GM15510 (cell line): ENCODE results near the gene KLF6.

Source experiments
- POLR2A ChIP-seq: IDR thresholded peaks from 3 replicates; pipeline ENCODE4 v1.6.1; 2011; ENCODE audit warnings: borderline replicate concordance; ENCODE audit not compliant: insufficient read length; ENCODE audit errors: extremely low read depth

Gene KLF6

GRCh38 chr10:3820255-3820654, 35.2 kb upstream of the KLF6 start:
- no peak for TF ChIP-seq POLR2A

GRCh38 chr10:3816995-3817394, 32.0 kb upstream of the KLF6 start:
- TF ChIP-seq POLR2A: no peak

GRCh38 chr10:3814838-3815220, 29.8 kb upstream of the KLF6 start:
- TF ChIP-seq POLR2A: no peak

- TF ChIP-seq POLR2A: no peak
Measured at GRCh38 chr10:3813986-3814837, 29.2 kb upstream of the KLF6 start.

GRCh38 chr10:3813267-3813666, 28.3 kb upstream of the KLF6 start:
- TF ChIP-seq POLR2A: no peak

- no peak for TF ChIP-seq POLR2A
Measured at GRCh38 chr10:3812141-3812540, 27.1 kb upstream of the KLF6 start.

- TF ChIP-seq POLR2A: no peak
Measured at GRCh38 chr10:3811291-3811870, 26.4 kb upstream of the KLF6 start.

GRCh38 chr10:3808689-3809199, 23.7 kb upstream of the KLF6 start:
- no peak for TF ChIP-seq POLR2A

GRCh38 chr10:3807928-3808496, 23.0 kb upstream of the KLF6 start:
- TF ChIP-seq POLR2A: no peak

GRCh38 chr10:3807211-3807927, 22.4 kb upstream of the KLF6 start:
- TF ChIP-seq POLR2A: no peak

GRCh38 chr10:3806603-3807002, 21.6 kb upstream of the KLF6 start:
- TF ChIP-seq POLR2A: no peak

GRCh38 chr10:3805791-3806461, 20.9 kb upstream of the KLF6 start:
- no peak for TF ChIP-seq POLR2A

- TF ChIP-seq POLR2A: no peak
Measured at GRCh38 chr10:3805201-3805790, 20.3 kb upstream of the KLF6 start.

GRCh38 chr10:3803927-3804741, 19.1 kb upstream of the KLF6 start:
- no peak for TF ChIP-seq POLR2A

- TF ChIP-seq POLR2A: no peak
Measured at GRCh38 chr10:3803295-3803926, 18.4 kb upstream of the KLF6 start.
